AG09309 (cell line): Measurements from ENCODE around the gene RHOT1.
"Not testable (repeated sequence)": the region's sequence is repeated elsewhere in the genome, so short reads cannot be mapped to it uniquely, and the experiment has no call there.

ENCODE experiments used
- DNase-seq: peaks from one replicate; pipeline ENCODE4 v3.0.0-alpha.2; 2010; ENCODE audit warnings: low read depth
- H3K4me3 ChIP-seq: 2 replicates; pipeline ENCODE4 v1.5.1; 2011; ENCODE audit warnings: mild to moderate bottlenecking, low read depth, low read length, moderate library complexity; ENCODE audit not compliant: control insufficient read depth
- TF ChIP-seq, protein P1 (sequence below): IDR thresholded peaks from 2 replicates; pipeline ENCODE4 v1.5.1; 2011; ENCODE audit warnings: mild to moderate bottlenecking, low read depth, low read length, inconsistent platforms; ENCODE audit not compliant: insufficient read depth, control insufficient read depth; ENCODE audit errors: missing control alignments

The RHOT1 gene

DNA sequence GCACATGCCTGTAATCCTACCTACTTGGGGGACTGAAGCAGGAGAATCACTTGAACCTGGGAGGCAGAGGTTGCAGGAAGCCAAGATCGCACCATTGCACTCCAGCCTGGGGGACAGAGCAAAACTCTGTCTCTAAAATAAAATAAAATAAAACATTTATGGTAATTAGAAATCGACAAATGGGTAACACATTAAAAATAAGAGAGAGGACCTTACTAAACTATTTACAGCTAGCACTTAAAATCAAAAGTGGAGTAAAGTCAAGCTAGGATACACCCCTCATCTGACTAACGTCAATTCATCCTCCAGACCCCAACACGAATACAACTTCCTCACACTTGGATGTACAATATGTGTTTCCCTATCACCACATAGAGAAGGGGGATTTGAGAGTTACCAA is 27.8 kb upstream of the RHOT1 start:
- TF ChIP-seq, protein P1, sequence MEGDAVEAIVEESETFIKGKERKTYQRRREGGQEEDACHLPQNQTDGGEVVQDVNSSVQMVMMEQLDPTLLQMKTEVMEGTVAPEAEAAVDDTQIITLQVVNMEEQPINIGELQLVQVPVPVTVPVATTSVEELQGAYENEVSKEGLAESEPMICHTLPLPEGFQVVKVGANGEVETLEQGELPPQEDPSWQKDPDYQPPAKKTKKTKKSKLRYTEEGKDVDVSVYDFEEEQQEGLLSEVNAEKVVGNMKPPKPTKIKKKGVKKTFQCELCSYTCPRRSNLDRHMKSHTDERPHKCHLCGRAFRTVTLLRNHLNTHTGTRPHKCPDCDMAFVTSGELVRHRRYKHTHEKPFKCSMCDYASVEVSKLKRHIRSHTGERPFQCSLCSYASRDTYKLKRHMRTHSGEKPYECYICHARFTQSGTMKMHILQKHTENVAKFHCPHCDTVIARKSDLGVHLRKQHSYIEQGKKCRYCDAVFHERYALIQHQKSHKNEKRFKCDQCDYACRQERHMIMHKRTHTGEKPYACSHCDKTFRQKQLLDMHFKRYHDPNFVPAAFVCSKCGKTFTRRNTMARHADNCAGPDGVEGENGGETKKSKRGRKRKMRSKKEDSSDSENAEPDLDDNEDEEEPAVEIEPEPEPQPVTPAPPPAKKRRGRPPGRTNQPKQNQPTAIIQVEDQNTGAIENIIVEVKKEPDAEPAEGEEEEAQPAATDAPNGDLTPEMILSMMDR, result no peak
- no peak for DNase-seq
- H3K4me3 ChIP-seq, result no peak overlapping the region

DNA sequence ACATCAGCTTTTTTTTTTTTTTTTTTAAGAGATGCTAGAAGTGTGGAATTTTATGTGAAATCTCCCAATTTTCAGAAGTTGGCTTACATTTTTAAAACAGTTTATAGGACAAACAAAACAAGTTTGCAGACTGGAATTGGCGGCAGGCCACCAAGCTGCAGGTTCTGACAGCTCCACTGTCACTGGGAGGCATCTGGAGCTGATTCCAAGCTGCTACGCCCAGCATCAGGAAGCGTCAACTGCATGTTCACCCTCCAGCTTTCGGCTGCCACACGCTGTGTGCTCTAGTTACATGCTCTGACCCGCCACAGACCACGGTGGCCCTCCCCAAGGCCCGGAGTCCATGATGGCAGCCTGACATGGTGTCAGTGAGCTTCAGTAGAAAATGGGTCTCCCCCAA is 26.8 kb upstream of the RHOT1 start:
- DNase-seq, H3K4me3 ChIP-seq: not testable (repeated sequence)

DNA sequence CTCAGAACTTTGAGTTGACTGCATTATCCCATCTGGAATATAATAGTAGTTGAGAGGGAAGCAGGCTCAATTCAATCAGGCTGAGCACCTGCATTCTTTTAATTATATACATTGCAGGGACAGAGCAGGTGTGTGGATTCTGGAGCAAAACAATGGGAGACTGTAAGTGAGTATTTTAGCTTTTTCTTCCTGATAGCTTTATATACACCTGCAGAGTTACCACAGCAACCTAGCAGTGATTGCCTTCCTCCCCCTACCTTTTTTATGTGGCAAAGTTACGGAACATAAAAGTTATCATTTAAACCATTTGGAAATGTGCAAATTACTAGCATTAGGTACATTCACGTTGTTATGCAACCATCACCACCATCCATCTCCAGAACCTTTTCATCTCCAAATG is 25.4 kb upstream of the RHOT1 start:
- TF ChIP-seq, protein P1, result no peak
- no peak for DNase-seq

DNA sequence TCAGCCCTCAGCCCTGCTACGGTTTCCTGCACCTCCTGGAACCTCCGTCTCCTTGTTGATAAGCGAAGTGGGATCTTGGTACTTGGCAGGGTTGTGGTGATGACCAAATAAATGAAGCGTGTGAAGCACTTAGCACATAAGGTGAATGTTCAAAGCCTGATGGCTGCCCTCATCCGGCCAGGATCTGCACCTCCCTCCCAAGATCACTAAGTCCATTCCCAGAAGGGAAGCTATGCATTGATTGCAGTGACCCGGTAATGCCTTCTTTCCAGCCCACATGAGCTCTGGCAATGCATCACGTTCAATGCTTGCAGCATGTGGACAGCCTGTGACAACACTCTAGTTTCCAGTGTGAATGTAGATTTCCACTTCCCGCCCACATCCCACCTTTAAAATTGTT is 24.9 kb upstream of the RHOT1 start:
- TF ChIP-seq, protein P1, result no peak
- no peak for DNase-seq
- no peak overlapping the region for H3K4me3 ChIP-seq

More for the DNA sequence above, 25.4 kb upstream of the RHOT1 start:
- no peak overlapping the region for H3K4me3 ChIP-seq

DNA sequence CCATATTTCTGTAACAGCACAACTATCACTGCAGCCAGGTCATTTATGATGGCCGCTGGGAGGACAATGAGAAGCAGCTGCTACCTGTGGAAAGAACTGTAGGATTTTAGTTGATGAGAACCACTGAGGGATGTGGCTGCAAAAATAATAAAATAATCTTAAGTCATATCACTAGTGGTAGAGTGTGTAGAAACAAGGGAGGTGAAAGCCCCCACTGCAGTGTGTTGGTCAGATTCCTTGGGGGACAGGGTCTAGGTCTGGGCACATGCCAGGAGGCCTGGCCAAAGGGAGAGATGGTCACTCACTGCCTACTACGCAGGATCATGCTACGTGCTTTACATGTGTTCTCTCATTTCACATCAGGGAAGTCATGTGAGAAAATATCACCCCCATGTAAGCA is 24.2 kb upstream of the RHOT1 start:
- DNase-seq, result not testable (repeated sequence)

DNA sequence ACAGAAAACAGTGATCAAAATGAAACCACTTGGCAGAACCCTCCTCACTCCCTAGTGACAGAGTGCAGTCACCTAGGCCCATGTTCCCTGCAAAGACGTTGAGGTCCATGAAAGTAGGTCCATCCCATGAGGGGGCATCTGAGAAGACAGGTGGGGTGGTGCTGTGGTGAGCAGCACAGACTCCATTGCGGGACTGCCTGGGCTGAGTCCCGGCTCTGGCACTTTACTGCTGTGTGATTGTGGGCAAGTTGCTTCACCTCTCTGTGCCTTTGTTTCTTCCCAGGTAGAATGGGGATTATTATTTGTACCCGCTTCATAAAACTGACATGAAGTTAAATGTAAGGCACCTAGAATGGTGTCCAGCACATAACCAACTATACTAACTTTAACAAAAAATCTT is 23.5 kb upstream of the RHOT1 start:
- TF ChIP-seq, protein P1, result no peak
- H3K4me3 ChIP-seq, result no peak overlapping the region
- no peak for DNase-seq

More for the DNA sequence above, 24.2 kb upstream of the RHOT1 start:
- not testable (repeated sequence) for H3K4me3 ChIP-seq

DNA sequence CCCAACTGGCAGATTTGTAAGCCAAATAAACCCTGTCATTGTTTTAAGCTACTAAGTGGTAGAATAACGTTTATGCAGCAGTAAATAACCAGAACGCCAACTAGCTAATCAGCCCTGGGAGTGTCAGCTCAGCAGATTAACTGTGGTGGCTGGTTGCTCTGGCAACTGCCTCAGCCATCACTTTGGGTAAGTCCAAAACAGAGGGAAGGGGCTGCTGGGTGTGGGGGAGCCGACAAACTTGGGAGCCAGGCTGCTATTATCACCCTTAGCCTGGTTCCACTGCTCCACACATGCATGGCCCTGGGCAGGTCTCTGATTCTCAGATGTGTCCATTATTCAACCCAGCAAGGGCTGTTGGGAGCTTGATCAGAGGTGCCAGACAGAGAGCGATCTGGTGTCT is 22.2 kb upstream of the RHOT1 start:
- TF ChIP-seq, protein P1, result no peak
- no peak for DNase-seq

DNA sequence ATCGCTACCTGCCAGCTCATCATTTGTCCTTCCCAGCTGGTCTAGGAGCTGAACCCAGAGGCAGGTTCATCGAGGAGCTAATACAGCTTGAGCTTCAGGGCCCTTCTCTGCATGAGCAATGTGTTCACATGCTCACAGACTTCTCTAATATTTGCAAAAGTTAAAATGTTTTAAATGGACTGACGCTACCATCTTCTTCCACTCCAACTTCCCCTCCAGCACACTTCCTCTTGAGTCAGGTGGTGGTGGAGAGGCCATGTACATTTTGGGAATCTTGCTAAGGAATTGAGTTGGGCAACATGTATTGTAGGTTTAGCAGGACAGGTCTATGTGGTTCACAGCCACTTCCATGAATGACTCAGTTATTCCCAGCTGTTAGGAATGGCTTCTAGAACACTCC is 21.6 kb upstream of the RHOT1 start:
- H3K4me3 ChIP-seq, result no peak overlapping the region
- no peak for DNase-seq
- TF ChIP-seq, protein P1, result no peak

More for the DNA sequence above, 22.2 kb upstream of the RHOT1 start:
- H3K4me3 ChIP-seq, result no peak overlapping the region
